ENCODE results near the gene MAN1A1. TPM values are rescaled to one million over a fixed set of nuclear protein-coding genes. Genes with fewer than 3 reads are reported as not detected.

The MAN1A1 gene
- total RNA-seq, 4 donors from 2014 or later = 52.7 to 123 (median 97.1) TPM

GRCh38 chr6:119322715-119323350, 26.7 kb downstream of the MAN1A1 start:
- Histone ChIP-seq H3K4me3 (no peak overlapping the region), H3K27me3 (no peaks in the 10 kb centered on the region), H3K27ac (no peak overlapping the region), H3K9me3 (no peaks in the 10 kb centered on the region), H3K36me3 (no peaks in the 10 kb centered on the region), H3K4me1 (peaks cover 0 to 2% (median 0%) of the 10 kb centered on the region in 4 donors)
- no peak for DNase-seq
- 92 to 100% methylated on average over 2 to 5 of the region's 5 CpGs for WGBS, 2 donors (ENCODE audit: low coverage in 1 of 2)
- intact Hi-C loops (cut with DNase I; ENCODE audit: low total_unique reads) (no loop called here), in situ Hi-C loops (cut with MboI; ENCODE audit: low pct_ligation_motif_present in 1 of 4, low pct_unique_long_range_greater_than_20kb in 1 of 4, low sequenced_read_pairs in 3 of 4) (no loop called here)
- TF ChIP-seq POLR2AphosphoS5 (IDR thresholded peaks at IDR 0.05) (no peak), POLR2A (IDR thresholded peaks at IDR 0.05) (no peak), EP300 (IDR thresholded peaks at IDR 0.05; ENCODE audit: low read depth) (no peak), CTCF (IDR thresholded peaks at IDR 0.05) (no peak)

GRCh38 chr6:119322034-119322433, 27.5 kb downstream of the MAN1A1 start:
- DNase-seq = no peak
- no peaks in the 10 kb centered on the region for H3K9me3 ChIP-seq
- in situ Hi-C loops (cut with MboI; ENCODE audit: low pct_ligation_motif_present in 1 of 4, low pct_unique_long_range_greater_than_20kb in 1 of 4, low sequenced_read_pairs in 3 of 4) = no loop called here
- no peaks in the 10 kb centered on the region for H3K27me3 ChIP-seq
- 90 to 94% methylated on average over 2 of the region's 2 CpGs for WGBS, 2 donors (ENCODE audit: low coverage in 1 of 2)
- H3K4me1 ChIP-seq = no peaks in the 10 kb centered on the region
- TF ChIP-seq CTCF (IDR thresholded peaks at IDR 0.05) (no peak), POLR2A (IDR thresholded peaks at IDR 0.05) (no peak)
- H3K36me3 ChIP-seq = peaks cover 0 to 5% (median 0%) of the 10 kb centered on the region in 4 donors
- no peak overlapping the region for H3K4me3 ChIP-seq
- H3K27ac ChIP-seq = no peak overlapping the region
- intact Hi-C loops (cut with DNase I; ENCODE audit: low total_unique reads) = no loop called here

- peaks cover 0 to 5% (median 0%) of the 10 kb centered on the region in 4 donors for H3K36me3 ChIP-seq
- 57 to 80% methylated on average over 1 to 2 of the region's 2 CpGs for WGBS, 2 donors (ENCODE audit: low coverage in 1 of 2)
- H3K4me3 ChIP-seq = no peak overlapping the region
- H3K4me1 ChIP-seq = peaks cover 0 to 7% (median 0%) of the 10 kb centered on the region in 4 donors
- no peaks in the 10 kb centered on the region for H3K9me3 ChIP-seq
- intact Hi-C loops (cut with DNase I; ENCODE audit: low total_unique reads) = no loop called here
- in situ Hi-C loops (cut with MboI; ENCODE audit: low pct_ligation_motif_present in 1 of 4, low pct_unique_long_range_greater_than_20kb in 1 of 4, low sequenced_read_pairs in 3 of 4) = no loop called here
- H3K27me3 ChIP-seq = no peaks in the 10 kb centered on the region
- H3K27ac ChIP-seq = no peak overlapping the region
- no peak for DNase-seq
- TF ChIP-seq POLR2A (IDR thresholded peaks at IDR 0.05) (no peak), CTCF (IDR thresholded peaks at IDR 0.05) (no peak), EP300 (IDR thresholded peaks at IDR 0.05; ENCODE audit: low read depth) (no peak), POLR2AphosphoS5 (IDR thresholded peaks at IDR 0.05) (no peak)
Observed at GRCh38 chr6:119319694-119320093, 29.9 kb downstream of the MAN1A1 start.

GRCh38 chr6:119318730-119319129, 30.8 kb downstream of the MAN1A1 start:
- TF ChIP-seq CTCF (IDR thresholded peaks at IDR 0.05) = no peak
- TF ChIP-seq EP300 (IDR thresholded peaks at IDR 0.05; ENCODE audit: low read depth) = no peak
- TF ChIP-seq POLR2A (IDR thresholded peaks at IDR 0.05) = no peak
- TF ChIP-seq POLR2AphosphoS5 (IDR thresholded peaks at IDR 0.05) = no peak
- H3K4me3 ChIP-seq = no peak overlapping the region
- 75 to 100% methylated on average over 1 of the region's 1 CpG for WGBS, 2 donors (ENCODE audit: low coverage in 1 of 2)
- peaks cover 0 to 11% (median under 1%) of the 10 kb centered on the region in 4 donors for H3K4me1 ChIP-seq
- in situ Hi-C loops (cut with MboI; ENCODE audit: low pct_ligation_motif_present in 1 of 4, low pct_unique_long_range_greater_than_20kb in 1 of 4, low sequenced_read_pairs in 3 of 4) = no loop called here
- peaks cover 0 to 5% (median 0%) of the 10 kb centered on the region in 4 donors for H3K36me3 ChIP-seq
- DNase-seq = no peak
- no peak overlapping the region for H3K27ac ChIP-seq
- intact Hi-C loops (cut with DNase I; ENCODE audit: low total_unique reads) = no loop called here
- H3K27me3 ChIP-seq = no peaks in the 10 kb centered on the region
- H3K9me3 ChIP-seq = no peaks in the 10 kb centered on the region

All from transverse colon (tissue), 4 donors.